Effector CD8-positive, alpha-beta T cell (primary cell): Measurements from ENCODE around the gene SLC8A2.

Source experiments
- DNase-seq: peaks from one replicate; lab custom pipeline; 2025; lab: John Stamatoyannopoulos, UW
- total RNA-seq, 4 experiments: gene quantifications; one replicate each; lab custom pipeline; 2026; lab: John Stamatoyannopoulos, UW

SLC8A2 gene, protein sequence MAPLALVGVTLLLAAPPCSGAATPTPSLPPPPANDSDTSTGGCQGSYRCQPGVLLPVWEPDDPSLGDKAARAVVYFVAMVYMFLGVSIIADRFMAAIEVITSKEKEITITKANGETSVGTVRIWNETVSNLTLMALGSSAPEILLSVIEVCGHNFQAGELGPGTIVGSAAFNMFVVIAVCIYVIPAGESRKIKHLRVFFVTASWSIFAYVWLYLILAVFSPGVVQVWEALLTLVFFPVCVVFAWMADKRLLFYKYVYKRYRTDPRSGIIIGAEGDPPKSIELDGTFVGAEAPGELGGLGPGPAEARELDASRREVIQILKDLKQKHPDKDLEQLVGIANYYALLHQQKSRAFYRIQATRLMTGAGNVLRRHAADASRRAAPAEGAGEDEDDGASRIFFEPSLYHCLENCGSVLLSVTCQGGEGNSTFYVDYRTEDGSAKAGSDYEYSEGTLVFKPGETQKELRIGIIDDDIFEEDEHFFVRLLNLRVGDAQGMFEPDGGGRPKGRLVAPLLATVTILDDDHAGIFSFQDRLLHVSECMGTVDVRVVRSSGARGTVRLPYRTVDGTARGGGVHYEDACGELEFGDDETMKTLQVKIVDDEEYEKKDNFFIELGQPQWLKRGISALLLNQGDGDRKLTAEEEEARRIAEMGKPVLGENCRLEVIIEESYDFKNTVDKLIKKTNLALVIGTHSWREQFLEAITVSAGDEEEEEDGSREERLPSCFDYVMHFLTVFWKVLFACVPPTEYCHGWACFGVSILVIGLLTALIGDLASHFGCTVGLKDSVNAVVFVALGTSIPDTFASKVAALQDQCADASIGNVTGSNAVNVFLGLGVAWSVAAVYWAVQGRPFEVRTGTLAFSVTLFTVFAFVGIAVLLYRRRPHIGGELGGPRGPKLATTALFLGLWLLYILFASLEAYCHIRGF
- 0 to 0.91 (median 0.40) reads per million in 4 experiments for total RNA-seq

DNA sequence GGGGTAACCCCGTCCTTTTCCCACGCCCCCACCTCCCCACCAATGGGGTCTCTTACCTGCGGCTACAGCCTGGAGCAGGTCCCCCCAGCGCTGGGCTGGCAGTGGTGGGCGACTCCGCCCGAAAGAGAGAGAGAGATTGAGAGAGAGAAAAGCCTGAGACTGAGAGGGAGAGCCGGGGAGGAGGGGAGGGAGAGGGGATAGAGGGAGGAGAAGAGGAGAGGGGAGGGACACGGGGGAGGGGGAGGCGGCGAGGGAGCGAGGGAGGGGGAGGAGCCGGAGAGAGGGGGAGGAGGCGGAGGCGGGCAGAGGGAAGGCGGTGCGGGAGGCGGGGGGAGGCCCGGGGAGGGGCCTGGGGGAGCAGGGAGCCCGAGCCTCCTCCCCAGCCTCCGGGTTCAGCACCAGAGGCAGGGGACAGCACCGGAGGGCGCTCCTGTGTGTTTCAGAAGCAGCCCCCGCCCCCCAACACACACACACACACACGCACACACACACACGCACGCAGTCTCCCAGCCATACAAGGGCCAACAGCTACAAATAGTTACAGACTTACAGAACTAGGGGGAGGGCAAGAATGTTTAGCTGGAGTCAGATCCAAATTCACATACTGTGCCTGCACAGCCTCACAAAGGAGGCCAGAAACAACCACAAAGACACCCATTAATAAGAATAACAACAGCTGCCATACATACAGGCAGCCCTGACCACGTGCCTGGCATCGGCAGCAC is at the start of gene SLC8A2:
Gene SLC8A2 (minus strand): TSS at position 161 of the 725 bp plus-strand sequence. CDS start 5,490 bp downstream, outside the sequence.
- peak; percentile 46 for DNase-seq

DNA sequence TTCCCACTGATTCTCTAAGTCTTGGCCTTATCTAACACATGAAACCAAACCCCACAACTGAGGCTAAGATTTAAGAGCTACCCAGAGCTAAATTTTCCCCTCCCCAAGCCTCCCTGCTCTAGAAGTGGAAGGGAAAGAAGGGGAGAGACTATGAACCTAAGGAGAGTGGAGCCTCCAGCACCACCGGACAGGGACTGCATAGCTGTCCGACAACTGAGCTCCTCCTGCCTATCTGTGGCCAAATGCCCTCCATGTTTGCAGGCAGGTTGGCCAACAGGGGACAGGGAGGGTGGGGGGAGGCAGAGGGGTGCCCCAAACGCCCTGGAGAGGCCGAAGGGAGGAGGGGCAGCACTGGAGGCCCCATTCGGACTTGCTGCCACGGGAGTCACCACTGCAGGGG is 49.1 kb upstream of the SLC8A2 start:
- no peak for DNase-seq

DNA sequence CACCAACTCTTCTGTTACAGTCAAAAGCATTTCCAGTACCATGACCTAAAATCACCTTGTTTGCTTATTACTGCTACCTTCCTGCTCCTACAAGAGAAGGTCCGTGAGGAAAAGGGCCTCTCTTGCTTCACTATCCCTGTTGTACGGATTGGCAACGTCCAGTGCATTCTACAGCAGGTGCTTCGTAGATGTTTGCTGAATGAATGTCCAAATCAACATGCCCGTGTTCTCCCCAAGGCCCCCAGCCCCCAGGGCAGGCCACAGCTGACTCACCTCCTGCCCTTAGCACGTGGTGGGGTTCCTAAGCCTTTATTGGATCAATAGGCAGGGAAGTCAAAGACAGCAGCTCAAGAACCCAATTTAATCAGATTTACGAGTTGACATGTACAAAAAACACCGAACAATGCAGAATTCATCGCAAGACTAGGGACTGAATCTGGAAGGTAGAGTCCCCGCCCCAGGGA is 48.7 kb upstream of the SLC8A2 start:
- no peak for DNase-seq

DNA sequence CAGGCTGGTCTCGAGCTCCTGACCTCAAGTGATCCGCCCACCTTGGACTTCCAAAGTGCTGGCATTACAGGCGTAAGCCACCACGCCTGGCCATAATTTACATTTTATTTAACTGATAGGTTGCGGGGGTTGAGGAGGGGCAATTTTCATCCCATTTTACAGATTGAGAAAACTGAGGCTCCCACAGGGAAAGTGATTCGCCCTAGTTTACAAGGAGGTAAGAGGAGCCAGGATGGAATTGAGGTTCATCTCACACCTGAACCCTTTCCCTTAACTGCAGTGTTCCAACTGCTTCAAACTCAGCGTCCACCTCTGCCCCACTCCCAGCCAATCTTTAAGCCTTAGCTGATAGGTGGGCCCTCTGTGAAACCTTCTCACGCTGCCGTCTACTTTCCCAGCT is 47.2 kb upstream of the SLC8A2 start:
- no peak for DNase-seq

DNA sequence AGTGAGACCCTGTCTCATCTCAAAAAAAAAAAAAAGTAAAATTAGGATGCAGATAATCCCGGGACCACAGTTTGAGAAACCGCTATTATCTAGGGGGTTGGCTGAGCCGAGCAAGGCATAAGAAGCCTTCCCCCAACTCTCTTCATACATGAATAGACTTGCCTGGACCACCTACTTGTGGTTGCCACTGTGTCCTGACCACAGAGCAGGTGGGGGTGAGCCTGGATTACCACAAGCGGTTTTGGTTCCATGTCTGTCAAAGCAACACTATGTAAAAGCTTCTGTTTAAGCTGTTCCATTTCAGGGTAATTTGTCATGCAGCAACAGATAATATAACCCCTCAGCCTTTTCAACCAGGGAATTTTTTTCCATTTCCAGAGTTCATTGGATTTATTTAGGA is 46.4 kb upstream of the SLC8A2 start:
- peak; percentile 39 for DNase-seq

DNA sequence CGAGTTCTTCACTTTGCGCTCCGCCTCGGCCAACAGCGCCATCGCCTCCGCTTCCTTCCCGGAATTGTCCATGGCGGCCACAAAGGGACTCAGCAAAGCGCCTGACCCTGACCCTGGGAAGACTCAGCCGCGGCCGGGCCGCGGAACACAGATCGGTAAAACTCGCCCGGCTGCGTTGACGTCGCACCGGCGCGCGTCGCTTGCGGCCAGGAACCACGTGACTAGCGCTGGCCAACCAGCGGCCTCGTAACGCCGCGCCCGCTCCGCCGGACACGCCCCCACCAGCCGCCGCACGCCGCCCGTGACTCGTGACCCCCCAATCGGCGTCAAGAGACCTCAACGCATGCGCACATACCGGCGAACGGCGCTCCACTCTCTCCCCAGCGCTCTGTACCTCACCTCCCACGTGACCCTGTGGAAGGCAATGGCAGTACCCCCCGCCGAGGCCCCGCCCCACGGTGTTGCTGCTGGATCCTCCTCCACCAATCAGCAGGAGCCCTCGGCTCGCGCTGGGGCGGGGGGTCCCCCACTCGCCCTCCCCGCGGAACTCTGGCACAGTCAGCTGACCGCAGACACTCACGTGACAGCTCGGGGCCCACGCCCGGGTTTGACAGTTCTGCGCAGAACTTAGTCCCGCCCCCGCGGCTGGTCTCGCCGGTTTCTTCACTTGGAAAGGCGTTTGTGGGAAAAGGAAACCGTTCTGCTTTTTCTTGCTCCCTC is 43.3 kb upstream of the SLC8A2 start, which contains the start of gene NAPA:
Gene NAPA (minus strand): TSS at position 195 of the 720 bp plus-strand sequence. CDS start 123 bp downstream, at position 72.
- peak; percentile 100 for DNase-seq

DNA sequence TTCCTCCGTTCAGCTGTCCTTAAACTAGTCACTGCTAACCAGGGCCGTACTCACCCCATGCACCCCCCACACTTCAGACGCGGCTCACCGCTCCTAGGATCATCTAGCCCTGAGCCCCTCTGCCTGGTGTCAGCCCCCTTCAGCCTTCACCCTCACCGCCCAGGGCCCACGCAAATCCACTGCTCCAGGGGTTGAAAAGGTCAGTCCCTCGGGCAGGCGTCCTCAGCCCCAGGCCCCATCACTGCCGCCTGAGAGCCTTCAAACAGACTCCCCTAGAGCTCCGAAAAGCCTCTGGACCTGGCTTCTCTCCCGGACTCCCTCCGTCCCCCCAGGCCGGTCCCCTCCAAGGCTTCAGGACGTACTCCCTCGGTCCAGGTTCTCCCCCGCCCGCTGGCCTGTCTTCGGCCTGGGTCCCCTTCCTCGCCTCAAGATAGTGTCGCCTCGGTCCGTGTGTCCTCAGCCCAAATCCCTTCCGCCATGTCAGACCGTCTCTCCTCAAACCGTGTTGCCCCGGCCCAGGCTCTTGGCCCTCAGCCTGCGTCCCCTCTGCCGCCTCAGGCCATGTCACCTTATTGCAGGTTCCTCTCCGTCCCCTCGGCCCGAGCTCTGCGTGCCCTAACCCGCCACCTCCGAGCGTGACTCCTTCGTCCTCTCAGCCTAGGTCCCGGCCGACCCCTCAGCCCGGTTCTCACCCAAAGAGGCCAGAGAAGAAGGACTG is 42.6 kb upstream of the SLC8A2 start:
- DNase-seq = no peak

DNA sequence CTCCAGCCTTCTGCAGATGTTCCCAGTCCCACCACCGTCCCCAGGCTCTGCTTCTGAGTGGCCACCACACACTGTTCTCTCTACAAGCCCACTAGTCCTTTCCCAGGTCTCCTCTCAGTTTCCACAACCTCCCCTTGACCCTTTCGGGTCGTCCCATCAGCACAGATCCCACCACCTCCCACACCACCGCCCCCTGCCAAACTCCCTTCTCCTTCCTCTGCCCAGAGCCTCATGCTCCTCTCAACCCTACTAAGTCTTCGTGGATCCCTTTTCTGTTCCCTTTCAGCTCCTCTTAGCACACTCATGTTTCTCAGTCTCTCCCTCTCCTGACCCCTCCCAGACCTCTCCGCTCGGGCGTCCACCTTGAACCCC is 41.2 kb upstream of the SLC8A2 start:
- no peak for DNase-seq

DNA sequence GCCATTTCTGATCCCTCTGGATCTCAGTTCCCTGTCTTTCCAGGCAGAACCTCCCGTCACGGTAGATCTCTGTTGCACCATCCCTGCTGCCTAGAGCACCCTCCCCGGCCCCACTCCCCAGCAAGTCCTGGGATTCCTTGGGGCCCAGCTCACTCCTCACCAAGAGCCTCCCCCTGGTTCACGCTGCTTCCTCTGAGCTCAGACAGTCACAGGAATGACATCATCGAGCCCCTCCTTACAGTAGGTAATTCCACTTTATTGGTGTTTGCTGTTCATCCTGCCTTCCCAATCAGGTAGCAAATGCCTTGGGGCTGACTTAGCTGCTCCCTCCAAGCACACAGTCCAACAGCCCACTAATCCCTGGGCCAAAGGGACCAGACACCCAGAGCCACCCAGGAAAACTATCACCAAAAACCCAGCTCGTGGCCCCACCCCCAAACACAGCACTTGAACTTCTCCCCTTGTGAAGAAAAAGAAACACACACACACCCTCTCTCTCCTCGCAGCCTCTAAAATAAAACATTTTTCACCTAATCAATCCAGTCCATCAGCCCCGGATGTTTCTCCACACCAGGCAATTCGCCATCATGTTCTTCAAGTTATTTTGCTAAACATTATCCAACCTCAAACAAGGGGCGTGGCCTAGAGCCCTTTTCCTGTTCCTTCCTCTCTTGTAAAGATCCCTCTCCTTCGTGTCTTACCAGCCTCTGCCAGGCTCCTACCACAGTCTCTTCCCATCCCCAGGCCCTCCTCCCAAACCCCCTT is 40.7 kb upstream of the SLC8A2 start:
- DNase-seq = no peak

DNA sequence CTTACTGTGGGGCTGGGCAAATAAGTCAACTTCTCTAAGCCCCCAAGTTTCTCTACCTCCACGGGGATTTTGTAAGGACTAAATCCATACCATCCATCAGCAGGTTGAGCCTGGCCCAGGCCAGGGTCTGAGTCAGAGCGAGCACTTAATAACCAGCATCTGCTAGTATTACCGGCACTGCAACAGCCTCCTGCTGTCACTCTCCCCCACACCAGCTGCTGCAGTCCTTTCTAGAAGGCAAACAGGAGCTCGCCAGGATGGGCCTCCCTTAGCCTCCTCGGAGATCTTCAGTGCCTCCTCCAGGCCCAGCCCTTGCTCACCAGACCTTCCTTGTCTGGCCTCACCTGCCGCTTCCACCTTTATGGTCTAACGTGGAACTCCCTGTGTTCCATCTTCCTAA is 40.0 kb upstream of the SLC8A2 start:
- no peak for DNase-seq

DNA sequence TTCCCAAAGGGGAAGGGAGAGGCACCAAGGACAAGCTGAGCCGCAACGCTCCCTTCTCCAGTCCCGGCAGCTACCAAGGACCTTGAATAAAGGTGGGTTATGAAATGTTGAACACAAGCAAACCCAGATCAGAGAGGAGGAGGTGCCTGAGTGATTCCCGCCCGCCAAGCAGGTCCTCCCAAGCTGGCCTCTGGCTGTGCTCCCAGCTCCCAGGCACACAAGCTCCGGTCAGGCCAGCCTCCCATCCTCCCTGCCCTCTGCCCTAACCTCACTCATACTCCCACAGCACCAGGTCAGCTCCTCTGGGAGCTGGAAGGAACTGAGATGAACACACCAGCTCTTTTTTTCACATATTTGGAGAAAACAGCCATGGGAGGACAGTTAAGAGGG is 39.4 kb upstream of the SLC8A2 start:
- DNase-seq = no peak

DNA sequence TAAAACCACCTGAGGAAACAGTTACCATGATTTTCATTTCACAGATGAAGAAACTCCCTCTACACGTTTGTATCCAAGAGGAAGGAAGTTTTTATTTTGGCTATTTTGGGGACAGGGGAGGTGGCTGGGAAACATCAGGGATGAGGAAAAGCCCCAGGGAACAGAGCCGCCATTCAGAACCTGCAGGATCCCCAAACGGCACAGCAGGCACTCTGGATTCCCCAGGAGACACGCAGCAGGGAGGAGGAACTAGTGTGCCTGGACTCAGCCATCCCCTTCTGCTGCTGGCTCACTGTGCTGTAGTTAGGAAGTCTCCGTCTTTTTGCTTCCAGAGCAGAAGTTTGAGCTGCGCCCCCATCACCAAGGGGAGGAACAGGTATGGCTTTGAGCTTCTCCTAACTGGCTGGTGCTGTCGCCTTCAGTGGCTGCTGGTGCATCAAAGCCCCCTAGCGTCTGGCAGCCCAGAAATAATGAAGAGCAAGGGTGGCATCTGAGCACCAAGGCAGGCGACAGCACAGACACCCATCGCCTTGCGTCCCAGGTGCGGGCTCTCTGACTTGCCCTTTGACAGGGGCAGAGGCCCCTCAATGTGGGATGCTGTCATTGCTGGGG is 38.9 kb upstream of the SLC8A2 start:
- no peak for DNase-seq

DNA sequence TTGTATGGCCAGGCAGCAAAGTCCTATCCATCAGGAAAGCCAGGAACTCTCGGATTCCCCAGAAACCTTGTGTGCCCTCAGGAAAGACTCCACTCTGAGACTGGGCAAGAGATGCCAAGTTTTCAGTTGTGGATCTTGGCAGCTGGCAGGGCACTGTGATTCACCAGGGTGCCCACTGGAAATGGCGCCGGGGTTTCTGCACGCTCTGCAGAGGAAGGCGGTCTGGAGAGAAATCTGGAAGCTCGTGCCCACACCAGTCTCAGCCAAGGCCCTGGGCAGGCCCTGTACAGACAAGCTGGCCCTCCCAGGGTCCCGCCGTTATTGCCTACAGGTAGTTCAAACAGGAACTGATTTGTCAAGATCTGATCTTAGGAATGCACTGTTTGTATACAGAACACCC is 38.3 kb upstream of the SLC8A2 start:
- DNase-seq = no peak

DNA sequence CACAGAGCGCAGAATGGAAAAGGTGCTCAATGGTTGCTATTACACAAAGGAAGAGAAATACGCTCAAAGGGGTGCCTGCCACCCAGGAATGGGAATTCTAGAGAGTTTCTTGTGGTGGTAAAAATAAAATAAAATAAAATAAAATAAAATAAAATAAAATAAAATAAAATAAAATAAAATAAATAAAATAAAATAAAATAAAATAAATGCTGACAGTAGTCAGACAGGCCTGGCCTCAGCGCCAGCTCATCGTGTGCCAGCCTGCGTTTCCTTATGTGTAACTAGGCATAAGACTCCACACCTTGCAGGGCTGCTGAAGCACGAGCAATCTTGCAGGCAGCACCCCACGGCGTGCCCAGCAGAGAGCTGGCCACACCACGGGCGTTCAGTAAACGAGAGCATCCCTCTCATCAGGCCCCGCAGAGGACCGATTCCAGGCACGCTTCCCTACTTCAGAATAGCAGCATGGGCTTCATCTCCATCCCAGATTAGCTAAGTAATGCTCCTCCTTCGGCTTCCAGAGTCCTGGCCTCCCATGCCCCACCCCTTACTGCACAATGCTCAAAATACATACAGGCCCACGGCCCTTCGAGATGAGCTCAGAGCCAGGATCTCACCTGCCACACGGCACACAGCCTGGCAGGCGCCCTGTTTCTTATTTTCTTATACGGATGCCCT is 37.6 kb upstream of the SLC8A2 start:
- no peak for DNase-seq

DNA sequence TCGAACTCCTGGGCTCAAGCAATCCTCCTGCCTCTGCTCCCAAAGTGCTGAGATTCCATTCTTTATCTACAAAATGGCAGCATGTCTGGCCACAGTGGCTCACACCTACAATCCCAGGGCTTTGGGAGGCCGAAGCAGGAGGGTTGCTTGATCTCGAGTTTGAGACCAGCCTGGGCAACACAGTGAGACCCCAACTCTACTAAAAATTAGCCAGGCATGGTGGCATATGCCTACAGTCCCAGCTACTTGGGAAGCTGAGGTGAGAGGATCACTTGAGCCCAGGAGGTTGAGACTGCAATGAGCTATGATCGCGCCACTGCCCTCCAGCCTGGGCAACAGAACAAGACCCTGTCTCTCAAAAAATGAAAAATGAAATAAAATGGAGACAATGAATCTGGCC is 37.0 kb upstream of the SLC8A2 start:
- DNase-seq = no peak

DNA sequence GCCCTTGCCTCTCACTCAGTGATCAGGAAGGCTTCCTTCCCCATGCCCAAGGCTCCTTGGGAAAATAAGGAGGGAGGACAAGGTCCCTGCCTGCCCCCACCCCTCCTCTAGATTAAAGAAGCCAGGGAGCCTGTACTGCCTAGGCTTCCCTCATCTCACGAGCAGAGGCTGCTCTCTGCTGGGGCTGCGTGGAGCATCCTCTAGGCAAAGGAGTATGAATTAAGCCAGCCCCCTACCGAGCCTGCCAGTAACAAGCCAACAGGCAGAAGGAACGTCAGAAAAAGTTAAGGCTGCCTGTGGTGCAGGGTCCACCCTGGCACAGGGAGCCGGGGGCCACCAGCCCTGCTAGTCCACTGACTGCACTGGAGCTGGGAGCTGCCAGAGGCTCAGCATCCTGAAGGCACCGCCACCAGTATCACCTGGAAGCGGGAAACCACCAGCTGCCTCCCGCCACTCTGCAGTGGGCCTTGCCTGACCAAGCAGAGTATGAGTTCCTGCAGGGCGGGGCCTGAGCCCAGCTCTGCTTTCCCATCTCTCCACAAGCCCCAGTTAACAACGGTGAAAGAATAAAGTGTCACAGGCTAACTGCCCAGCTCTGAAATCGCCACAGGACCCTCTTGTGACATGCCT is 36.3 kb upstream of the SLC8A2 start:
- no peak for DNase-seq

DNA sequence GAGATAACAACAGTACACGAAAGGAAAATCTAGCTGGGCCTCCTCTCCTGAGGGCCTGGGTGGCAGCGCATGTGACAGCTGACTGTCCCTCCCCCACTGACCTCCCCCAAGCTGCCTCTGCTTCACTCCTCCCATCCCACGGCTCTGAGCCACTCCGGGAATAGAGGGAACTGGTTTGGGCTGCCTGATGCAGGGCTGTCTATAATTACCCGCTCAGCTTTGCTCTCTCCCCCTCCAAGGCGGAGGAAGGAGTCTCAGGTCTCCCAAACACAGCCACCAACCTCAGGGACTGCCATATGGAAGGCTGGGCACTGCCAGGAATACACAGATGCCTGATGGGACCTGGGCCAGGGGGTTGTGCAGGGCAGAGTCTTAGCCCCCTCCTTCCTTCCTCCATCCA is 35.3 kb upstream of the SLC8A2 start:
- no peak for DNase-seq

DNA sequence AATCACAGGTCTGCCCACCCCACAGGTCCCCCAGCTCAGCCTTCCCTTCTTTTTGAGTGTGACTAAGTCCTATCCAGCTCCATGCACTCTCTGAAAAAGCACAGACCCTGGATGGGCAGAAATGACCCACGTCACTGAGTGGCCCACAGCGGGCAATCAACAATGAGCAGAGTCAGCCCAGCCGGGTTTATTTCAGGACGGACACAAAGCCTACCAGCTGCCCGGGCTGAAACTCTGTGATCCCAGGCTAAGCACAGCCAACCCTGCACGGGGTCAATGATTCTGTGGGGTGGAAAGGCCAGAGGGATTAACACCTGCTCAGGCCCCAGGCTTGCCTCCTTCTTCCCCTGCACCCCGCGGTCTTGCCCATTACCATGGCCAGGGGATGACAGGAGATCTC is 34.8 kb upstream of the SLC8A2 start:
- no peak for DNase-seq
